A549 (cell line): Measurements from ENCODE around the gene OPRL1.

Source experiments
- CBX8 ChIP-seq: fragments of 200-600 bp; sonication (generic); IDR thresholded peaks from 2 replicates; pipeline ENCODE4 v1.6.1; 2016
- MAX ChIP-seq: IDR thresholded peaks from 2 replicates; pipeline ENCODE4 v1.6.1; 2012
- POLR2A ChIP-seq: IDR thresholded peaks from 2 replicates; pipeline ENCODE4 v1.6.1; 2012; ENCODE audit warnings: mild to moderate bottlenecking, low read length

GRCh38 chr20:64086801-64087200 lies 6.9 kb downstream of the OPRL1 start:
- TF ChIP-seq POLR2A (no peak), CBX8 (no peak), MAX (no peak)
